GM19438 (cell line): ENCODE results near the gene DNAJC25.

ENCODE experiments used
- ATAC-seq: cut with Tn5 transposase; IDR thresholded peaks from one replicate; pipeline ENCODE4 v1.9.1; 2021; ENCODE audit warnings: low read depth; ENCODE audit not compliant: unreplicated experiment

The DNAJC25 gene

GRCh38 chr9:111627260-111627963 is 3.7 kb upstream of the DNAJC25 start:
- no peak for ATAC-seq

GRCh38 chr9:111628411-111628810 is 2.7 kb upstream of the DNAJC25 start:
- ATAC-seq, result no peak

- ATAC-seq, result peak; percentile 33
Observed at GRCh38 chr9:111630182-111630963, 761 bp upstream of the DNAJC25 start.

- ATAC-seq, result no peak
Observed at GRCh38 chr9:111630964-111631213, 245 bp upstream of the DNAJC25 start.

GRCh38 chr9:111632060-111632459 is 926 bp downstream of the DNAJC25 start:
- no peak for ATAC-seq

- no peak for ATAC-seq
Observed at GRCh38 chr9:111632695-111633388, 1.7 kb downstream of the DNAJC25 start.

- no peak for ATAC-seq
Observed at GRCh38 chr9:111633389-111633736, 2.2 kb downstream of the DNAJC25 start.

DNA sequence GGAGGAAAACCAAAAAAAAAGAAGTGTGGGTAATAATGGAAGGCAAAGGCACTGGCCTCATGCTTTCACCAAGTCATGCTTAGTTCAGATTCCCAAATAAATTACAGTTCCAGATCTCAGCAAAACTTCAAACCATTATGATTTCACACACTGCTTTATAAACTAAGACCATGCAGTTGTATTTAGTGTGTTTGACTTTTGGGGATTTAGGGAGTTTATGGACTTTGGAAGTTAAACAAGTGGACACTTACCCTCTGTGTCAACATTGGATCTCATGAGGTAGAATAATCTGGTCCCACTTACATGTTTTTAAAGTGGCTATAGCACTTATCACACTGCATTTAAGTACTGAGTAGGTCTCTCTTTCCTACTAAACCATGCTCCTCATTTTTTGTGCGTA is 3.7 kb downstream of the DNAJC25 start:
- ATAC-seq, result no peak

GRCh38 chr9:111637421-111637950 is 6.4 kb downstream of the DNAJC25 start:
- no peak for ATAC-seq

DNA sequence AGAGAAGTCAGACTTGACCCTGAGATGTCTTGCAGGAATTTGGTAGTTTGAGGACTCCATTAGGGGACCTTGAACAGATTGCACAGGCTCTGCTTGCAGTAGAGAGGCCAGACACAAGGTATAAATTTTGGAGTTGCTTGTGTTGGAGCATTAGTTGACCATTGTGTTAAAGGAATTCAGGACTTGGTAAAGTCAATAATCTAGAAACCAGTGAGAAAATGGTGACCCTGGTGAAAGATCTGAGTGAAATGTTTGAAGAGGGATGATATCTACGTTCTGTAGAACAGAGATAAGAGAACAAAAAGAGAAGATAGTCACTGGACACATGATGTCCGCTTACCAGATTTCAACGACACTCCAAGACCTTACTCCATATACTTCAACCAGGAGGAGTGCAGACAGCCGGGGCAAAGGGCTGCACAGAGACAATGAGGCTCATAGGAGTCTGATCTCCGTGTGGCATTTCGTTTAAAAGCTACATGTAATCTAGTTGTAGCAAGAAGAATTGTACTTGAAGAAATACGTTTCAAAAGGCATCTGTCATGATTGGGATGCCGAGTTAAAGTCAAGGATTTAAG is 13.2 kb downstream of the DNAJC25 start:
- no peak for ATAC-seq

DNA sequence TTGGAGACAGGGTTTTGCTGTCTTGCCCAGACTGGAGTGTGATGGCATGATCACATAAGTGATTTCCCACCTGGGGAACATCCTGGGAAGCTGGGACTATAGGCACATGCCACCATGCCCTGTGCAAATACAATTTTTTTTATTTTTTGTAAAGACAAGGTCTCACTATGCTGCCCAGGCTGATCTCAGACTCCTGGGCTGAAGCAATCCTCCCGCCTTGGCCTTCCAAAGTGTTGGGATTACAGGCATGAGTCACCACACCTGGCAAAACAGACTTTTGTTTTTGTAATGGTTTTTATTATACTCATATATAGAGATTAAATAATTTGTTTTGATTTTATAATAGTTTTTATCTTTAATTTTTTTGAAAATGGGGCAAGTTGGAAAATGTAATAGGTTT is 14.7 kb downstream of the DNAJC25 start:
- no peak for ATAC-seq

- no peak for ATAC-seq
Observed at GRCh38 chr9:111646417-111646816, 15.3 kb downstream of the DNAJC25 start.

GRCh38 chr9:111648066-111648465 is 16.9 kb downstream of the DNAJC25 start:
- no peak for ATAC-seq

- ATAC-seq, result no peak
Observed at GRCh38 chr9:111649016-111649415, 17.9 kb downstream of the DNAJC25 start.

GRCh38 chr9:111657051-111657450 is 25.9 kb downstream of the DNAJC25 start:
- no peak for ATAC-seq

- ATAC-seq, result no peak
Observed at GRCh38 chr9:111658943-111659342, 27.8 kb downstream of the DNAJC25 start.

DNA sequence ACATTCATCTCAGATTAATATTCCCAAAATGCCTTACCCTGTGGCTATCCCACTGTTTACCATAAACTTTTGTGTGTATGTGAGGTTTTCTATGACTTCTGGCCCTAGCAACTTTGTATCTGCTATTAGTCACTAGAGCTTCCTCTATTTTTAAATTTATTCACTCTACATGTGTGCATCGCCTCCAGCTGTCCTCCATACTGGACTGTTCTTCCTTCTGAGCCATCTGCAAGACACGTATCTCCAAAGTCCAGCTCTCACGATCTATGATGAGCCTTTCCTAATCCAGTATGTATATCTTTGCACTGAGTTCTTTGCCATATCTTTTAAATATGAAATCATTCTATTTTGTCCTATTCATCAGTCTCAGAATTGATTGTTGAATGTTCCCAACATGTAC is 28.6 kb downstream of the DNAJC25 start:
- no peak for ATAC-seq

DNA sequence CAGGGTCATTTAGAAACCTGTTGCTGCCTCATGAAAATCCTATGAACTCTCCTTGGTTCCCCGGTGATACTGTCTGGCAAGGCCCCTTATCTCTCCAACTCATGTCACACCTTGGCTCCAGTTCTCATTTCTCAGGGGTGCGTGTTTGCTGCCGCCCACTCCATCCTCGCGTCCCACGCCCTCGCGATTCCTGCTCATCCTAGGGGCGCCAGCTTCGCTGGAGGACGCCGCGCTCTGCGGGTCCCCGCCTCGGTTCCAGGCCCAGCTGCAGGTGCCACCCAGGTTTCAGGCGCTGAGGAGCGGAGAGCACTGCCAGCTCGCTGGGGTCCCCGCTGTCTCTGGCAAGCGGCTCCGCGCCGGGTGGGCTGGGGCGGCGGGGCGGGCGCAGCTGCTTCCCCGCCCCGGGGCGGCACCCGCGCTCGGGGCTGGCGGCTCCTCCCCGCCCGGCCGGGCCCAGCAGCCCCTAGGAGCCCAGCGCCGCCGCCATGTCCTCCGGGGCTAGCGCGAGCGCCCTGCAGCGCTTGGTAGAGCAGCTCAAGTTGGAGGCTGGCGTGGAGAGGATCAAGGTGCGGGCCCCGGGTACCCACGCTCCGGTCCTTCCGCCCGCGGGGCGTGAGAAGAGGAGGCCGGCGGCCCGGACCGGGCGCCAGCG is 30.1 kb downstream of the DNAJC25 start, which contains the start of gene GNG10:
TSS of gene GNG10 (plus strand) at position 456 of the 652 bp plus-strand sequence. CDS start at position 486, 30 bp downstream.
- peak; percentile 74 for ATAC-seq

DNA sequence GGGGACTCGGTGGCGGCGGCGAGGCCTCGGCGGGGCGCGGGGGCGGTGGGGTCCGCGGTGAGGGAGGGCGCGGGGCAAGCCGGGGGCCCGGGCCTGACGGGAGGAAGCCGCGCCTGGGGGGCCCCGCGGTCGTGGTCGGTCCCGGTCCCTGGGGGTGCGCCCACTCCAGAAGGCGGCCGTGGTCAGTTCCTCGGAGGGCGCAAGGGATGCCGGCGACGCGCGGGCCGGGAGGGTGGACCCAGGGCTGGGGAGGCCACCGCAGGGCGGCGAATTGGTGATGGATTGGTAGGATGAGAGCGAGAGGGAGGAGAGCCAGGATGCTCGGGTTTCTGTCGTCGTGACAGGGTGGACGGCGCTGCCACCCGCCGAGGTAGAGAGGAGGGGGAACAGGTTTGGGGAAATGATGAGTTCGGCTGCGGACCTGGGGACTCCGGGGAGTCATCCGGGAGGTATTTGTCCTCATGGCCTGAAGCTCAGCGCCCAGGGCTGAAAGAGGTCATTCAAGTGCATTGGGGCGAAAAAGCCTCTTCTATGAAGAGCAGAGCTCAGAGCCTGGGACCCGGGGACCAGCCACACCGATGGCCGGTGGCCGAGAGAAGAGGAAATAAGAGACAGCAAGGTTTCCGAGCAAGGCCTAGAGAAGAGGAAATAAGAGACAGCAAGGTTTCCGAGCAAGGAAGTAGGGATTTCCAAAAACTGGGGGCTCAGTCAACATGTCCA is 30.8 kb downstream of the DNAJC25 start:
- peak; percentile 33 for ATAC-seq
